GM18499 (cell line): ENCODE measurements around the gene PHC2.

Source experiments
- ATAC-seq: cut with Tn5 transposase; IDR thresholded peaks from one replicate; pipeline ENCODE4 v1.9.1; 2021; ENCODE audit warnings: moderate number of reproducible peaks; ENCODE audit not compliant: insufficient read depth, unreplicated experiment

Gene PHC2

GRCh38 chr1:33426916-33427315 lies 4.0 kb downstream of the PHC2 start:
- no peak for ATAC-seq

GRCh38 chr1:33425900-33426299 lies 5.0 kb downstream of the PHC2 start:
- ATAC-seq = no peak

GRCh38 chr1:33424610-33425009 lies 6.3 kb downstream of the PHC2 start:
- ATAC-seq = no peak

GRCh38 chr1:33424205-33424604 lies 6.7 kb downstream of the PHC2 start:
- ATAC-seq = no peak

GRCh38 chr1:33420870-33421775 lies 9.8 kb downstream of the PHC2 start:
- no peak for ATAC-seq

- ATAC-seq = no peak
These were observed 12.1 kb downstream of the PHC2 start for GRCh38 chr1:33418811-33419210.

GRCh38 chr1:33414879-33415278 lies 16.0 kb downstream of the PHC2 start:
- no peak for ATAC-seq

- no peak for ATAC-seq
These were observed 20.7 kb downstream of the PHC2 start for GRCh38 chr1:33410091-33410701.

- ATAC-seq = no peak
These were observed 22.8 kb downstream of the PHC2 start for GRCh38 chr1:33408093-33408436.

GRCh38 chr1:33407352-33408092 lies 23.4 kb downstream of the PHC2 start:
- ATAC-seq = no peak

- no peak for ATAC-seq
These were observed 28.7 kb downstream of the PHC2 start for GRCh38 chr1:33402206-33402605.

GRCh38 chr1:33401471-33401870 lies 29.4 kb downstream of the PHC2 start:
- no peak for ATAC-seq

- no peak for ATAC-seq
These were observed 30.6 kb downstream of the PHC2 start for GRCh38 chr1:33400153-33400911.

GRCh38 chr1:33399375-33399774 lies 31.5 kb downstream of the PHC2 start:
- ATAC-seq = no peak

- no peak for ATAC-seq
These were observed 32.9 kb downstream of the PHC2 start for GRCh38 chr1:33397994-33398393.

GRCh38 chr1:33397125-33397506 lies 33.8 kb downstream of the PHC2 start:
- no peak for ATAC-seq

GRCh38 chr1:33396188-33397124 lies 34.4 kb downstream of the PHC2 start:
- ATAC-seq = no peak

GRCh38 chr1:33394770-33395169 lies 36.1 kb downstream of the PHC2 start:
- no peak for ATAC-seq

GRCh38 chr1:33393991-33394390 lies 36.9 kb downstream of the PHC2 start:
- ATAC-seq = no peak
